COLO829 (cell line): ENCODE results near the gene SMC3.
"Not testable (repeated sequence)": the region's sequence is repeated elsewhere in the genome, so short reads cannot be mapped to it uniquely, and the experiment has no call there.

Experiments used
- DNase-seq: peaks from one replicate; pipeline ENCODE4 v3.0.0; 2012; ENCODE audit warnings: low spot score

SMC3 gene

GRCh38 chr10:110567201-110568054, at the start of gene SMC3:
TSS of gene SMC3 (plus strand) at chr10:110567695. CDS start at chr10:110567817, 122 bp downstream.
- DNase-seq: peak; percentile 51

DNA sequence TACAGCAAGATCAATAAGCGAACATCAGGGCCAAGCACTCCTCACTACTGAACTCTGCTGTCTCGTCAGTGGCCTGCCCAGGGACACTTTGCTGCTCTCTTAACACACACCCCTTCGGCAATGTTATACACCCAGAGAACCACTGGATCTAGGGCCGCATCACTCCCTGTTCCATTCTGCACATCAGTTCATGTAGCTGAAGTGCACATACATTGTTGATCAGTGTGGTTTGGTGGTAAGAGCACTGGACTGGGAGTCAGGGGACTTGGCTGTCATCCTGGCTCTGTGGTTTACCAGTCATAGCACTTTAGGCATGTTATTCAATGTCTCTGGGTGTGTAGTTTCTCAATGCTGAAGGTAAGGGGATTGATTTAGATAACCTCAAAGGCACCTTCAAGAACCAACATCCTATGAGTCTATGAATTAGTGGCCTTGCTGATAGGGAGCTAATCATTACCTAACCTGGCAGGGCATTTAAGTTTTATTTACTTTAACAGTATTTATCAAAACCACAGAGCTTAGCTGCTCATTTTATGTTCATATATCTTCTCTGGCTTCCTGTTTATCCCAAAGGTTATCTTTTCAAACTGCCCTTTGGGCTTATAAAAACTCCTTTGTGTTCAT, 45.0 kb upstream of the SMC3 start:
- no peak for DNase-seq

GRCh38 chr10:110523736-110524135, 43.8 kb upstream of the SMC3 start:
- no peak for DNase-seq

DNA sequence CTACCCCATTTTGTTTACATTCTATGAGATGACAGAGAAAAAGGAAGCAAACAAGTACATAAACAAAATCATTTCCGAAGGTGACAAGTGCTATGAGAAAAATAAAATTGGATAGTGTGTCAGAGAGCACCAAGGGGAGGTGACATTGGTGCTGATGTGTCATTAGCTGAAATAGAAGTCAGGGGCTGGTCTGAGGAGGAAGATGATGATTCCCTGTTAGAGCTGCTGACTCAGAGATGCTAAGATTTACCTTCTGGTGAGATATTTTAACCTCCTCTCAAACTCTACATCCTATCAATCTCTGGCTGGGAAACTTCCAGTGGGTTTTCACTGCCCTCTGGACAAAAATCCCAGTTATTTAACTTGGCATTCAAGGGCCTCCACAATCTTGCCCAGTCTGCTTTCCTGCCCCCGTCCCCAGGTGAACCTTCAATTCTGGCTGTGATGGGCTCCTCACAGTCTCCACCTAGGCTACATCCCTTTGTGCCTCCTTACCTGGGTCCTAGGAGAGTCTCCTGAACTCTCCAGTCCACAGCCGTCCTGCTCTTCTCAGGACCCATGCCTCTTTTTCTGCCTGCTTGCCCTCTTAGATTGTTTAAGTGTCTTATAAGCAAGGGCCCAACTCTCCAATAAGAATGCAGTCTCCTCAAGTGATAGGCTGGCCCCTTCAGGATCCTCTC, 43.2 kb upstream of the SMC3 start:
- no peak for DNase-seq

- DNase-seq: no peak
These were observed 42.6 kb upstream of the SMC3 start for GRCh38 chr10:110524859-110525232.

- no peak for DNase-seq
These were observed 41.9 kb upstream of the SMC3 start for GRCh38 chr10:110525349-110526260.

DNA sequence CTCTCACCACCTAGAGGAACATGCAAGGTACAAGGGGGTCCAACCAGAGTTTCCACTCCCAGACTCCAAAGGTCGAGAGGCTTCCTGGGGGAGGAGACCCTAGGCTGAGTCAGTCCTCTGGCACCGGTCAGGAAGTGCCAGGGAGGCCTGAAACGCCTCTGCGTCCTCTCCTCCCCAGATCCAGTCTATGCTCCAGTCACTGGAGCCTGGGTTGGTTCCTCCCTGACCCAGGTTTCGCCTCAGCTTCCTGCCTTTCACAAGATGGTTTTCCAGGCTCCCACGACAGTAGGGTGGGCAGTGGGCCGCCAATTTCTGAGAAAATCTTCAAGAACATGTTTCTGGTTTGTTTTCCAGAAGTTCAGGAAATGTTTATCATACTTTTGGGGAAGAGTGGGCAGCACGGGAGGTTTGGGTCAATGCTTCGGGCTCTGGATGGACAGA, 39.7 kb upstream of the SMC3 start:
- no peak for DNase-seq

- no peak for DNase-seq
These were observed 39.1 kb upstream of the SMC3 start for GRCh38 chr10:110528224-110528996.

DNA sequence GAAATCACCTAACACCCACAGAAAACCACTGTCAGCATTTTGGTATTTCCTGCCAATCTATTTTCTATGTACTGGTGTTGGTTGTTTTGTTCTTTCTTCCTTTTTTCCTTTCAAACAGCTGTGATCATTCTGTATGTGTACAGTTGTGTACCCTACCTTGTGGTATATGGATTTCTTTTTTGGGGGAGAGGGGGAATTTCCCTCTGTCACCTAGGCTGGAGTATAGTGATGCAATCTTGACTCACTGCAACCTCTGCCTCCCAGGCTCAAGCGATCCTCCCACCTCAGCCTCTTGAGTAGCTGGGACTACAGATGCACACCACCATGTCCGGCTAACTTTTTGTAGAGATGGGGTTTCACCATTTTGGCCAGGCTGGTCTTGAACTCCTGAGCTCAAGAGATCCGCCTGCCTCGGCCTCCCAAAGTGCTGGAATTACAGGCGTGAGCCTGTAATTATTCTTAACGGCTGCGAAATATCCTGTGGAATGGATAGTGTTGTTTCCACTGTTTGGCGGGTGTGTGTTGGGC, 38.4 kb upstream of the SMC3 start:
- not testable (repeated sequence) for DNase-seq

GRCh38 chr10:110529596-110530011, 37.9 kb upstream of the SMC3 start:
- no peak for DNase-seq

DNA sequence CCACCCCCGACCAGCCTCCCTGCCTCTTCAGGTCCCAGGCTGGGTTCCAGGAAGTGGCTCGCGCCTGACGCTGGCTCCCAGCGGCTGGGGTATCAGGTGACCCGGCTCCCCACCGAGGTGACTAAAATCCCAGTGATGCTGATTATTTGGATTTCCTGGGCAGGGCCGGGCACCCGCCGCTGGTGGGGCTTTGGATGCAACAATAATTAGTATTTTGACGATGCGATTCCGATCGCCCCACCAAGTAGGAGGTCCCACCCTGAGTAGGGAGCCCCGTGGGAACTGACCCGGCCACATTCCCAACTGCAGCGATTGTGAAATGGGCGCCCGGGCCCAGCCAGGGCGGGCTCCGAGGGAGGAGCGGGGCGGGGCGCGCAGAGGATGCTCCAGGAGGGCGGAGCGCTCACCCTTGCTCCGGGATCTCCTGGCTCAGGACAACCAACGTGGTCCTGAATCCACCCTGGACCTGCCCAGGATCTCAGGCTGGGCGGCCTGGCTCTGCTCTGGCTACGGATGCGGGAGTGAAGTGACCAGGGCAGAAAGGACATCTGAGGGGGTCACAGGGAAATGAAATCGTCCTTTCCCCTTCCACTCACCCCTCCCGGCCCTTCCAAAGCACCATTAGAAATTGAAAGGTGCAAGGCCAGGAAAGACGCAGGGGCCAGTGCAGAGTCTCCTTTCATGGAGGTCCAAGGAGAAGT, 37.2 kb upstream of the SMC3 start:
- DNase-seq: no peak

DNA sequence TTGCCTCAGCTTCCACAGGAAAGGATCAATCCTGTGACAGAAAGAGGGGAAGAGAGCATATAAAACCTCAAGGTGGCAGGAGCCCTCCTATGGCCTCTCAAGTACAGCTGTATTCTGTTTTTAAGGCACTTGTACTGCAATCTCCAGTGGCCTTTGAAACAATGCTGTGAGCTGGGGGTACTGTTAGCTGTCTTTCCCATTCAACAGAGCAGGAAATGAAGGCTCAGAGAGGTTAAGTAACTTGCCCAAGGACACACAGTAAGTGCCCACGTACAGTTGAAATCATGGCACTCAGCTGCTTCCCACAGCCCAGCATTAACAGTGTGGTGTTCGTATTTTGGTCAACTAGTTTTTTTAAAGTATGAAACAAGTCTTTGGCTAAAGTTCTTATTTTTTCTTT, 35.8 kb upstream of the SMC3 start:
- no peak for DNase-seq

DNA sequence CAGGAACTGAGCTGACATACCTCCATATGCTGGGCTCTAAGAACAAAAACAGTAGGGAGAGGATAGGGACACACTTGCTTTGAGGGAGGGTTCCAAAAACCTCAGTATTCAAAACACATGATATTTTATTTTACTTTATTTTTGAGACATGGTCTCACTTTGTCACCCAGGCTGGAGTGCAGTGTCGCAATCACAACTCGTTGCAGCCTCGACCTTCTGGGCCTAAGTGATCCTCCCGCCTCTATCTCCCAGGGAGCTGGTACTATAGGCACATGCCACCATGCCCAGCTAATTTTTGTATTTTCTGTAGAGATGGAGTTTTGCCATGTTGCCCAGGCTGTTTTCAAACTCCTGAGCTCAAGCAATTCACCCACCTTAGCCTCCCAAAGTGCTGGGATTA, 34.9 kb upstream of the SMC3 start:
- not testable (repeated sequence) for DNase-seq

GRCh38 chr10:110533149-110533548, 34.3 kb upstream of the SMC3 start:
- DNase-seq: no peak

DNA sequence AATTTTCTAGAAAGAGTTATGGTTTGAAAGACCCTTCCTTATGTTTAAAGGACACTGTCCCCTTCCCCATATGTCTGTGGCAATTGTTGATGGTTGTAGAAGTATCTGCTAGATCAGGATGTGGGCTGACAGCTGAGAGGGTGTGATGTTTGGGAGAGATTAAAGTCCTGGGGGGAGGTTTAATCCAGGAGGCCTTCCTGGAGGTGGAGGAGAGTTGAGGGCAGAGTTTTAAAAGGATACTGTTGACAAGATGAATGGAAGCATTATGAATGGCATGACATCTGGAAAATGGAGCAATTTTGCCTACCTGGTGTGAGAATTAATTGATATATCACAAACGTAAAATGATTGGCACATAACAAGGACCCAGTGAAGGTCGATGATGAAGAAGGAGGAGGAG, 32.9 kb upstream of the SMC3 start:
- DNase-seq: no peak

DNA sequence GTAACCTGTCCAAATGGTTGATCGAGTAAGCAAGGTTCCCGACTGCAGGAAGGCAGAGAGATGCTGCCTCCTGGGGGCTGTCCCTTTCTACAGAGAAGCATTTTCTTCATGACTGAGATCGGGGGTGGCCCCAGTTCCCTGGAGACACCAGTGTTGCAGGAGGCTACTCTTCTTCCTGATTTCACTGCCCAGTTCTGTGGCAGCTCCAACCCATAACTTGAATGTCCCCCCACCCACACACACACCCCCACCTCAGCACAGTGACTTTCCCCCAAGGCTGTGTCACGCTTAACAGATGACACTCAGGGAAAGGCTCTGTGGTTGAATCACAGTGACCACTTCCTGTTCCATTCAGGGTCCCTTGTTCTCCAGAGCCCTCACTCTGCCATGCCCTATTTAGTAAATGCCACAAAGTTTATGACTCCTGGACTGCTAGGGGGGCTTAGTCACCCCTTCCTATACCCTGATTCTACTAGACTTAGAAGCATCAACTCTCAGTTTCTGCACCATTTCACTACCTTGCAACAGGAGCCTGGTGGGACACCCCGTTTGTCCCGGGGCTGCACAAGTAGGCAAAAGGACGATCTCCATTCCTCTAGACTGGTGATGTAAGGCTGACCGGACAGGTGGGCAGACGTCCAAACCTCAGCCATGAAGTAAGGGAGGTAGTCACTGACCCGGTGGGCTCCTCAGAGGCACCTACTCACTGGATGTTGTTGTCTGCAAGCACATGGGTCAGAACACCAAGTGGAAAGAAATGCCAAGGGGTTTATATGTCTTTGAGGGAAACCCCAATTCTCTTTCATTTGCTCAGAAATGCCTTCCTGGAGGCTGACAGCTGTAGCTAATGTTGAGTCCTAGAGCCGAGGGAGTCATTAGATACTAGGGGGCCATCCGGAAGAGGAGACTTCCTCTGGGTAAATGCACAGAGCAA, 31.3 kb upstream of the SMC3 start:
- no peak for DNase-seq

DNA sequence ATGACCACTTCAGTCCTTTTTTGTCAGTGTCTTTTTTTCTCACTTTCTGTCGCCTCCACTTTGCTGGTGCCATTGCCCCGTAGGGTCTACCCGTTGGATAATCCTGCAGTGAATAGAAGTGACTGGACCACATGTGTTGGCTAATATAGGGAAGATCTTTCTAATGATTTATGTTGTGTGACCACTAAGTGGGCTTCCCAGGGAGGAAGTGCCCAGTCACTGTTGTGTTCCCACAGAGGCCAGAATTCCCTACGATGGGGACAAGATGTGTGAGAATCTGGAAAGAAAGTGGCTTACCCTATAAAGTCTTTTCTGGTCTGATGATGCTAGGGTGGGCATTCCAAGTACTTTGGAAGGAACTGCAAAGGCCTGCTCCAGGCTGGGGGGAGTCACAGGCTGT, 28.4 kb upstream of the SMC3 start:
- no peak for DNase-seq

DNA sequence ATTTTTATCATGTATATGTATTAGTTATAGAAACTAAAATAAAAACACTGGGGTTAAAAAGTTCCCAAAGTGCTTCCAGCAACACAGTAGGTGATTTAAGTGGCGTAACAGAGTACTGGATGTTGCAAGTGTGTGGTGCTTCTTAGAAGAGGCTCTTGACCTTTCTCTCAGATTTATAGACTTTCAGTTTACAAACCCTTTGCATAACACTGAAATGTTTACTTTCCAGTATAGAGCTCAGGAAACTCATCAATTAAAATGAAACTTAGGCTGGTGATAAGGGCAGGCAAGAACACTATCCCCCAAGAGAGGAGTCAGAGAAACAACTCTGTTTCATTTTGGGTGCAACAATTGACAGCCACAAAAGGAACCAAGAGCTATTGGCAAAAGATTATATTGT, 27.5 kb upstream of the SMC3 start:
- DNase-seq: no peak

DNA sequence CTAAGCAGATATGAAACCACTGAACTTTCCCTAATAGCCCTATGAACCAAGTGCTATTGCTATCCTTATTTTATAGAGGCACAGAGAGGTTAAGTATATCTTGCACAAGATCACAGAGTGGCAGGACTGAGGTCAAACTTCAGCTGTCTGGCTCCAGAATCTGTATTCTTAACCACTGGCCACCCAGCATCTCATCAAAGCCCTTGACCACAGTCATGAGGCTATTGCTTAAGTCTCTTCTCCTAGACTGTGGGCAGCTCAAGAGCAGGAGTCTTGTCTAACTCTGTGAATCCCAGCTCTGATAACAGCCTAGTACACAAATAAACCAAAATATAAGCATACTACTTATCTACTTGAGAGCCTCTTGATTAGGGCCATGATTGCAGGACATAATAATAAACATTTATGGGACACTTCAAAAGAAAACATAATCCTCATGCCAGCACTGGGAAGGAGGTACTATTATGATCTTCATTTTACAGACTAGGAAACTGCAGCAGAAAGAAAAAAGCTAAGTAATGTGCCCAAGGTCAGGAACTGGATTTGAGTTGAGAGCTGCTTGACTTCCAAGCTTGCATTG, 22.4 kb upstream of the SMC3 start:
- no peak for DNase-seq
